8988T (cell line): ENCODE results near the gene DNAJC16.
"Not testable (repeated sequence)": the region's sequence is repeated elsewhere in the genome, so short reads cannot be mapped to it uniquely, and the experiment has no call there.

Source experiments
- DNase-seq: peaks from one replicate; pipeline ENCODE4 v3.0.0; 2011

Gene DNAJC16

DNA sequence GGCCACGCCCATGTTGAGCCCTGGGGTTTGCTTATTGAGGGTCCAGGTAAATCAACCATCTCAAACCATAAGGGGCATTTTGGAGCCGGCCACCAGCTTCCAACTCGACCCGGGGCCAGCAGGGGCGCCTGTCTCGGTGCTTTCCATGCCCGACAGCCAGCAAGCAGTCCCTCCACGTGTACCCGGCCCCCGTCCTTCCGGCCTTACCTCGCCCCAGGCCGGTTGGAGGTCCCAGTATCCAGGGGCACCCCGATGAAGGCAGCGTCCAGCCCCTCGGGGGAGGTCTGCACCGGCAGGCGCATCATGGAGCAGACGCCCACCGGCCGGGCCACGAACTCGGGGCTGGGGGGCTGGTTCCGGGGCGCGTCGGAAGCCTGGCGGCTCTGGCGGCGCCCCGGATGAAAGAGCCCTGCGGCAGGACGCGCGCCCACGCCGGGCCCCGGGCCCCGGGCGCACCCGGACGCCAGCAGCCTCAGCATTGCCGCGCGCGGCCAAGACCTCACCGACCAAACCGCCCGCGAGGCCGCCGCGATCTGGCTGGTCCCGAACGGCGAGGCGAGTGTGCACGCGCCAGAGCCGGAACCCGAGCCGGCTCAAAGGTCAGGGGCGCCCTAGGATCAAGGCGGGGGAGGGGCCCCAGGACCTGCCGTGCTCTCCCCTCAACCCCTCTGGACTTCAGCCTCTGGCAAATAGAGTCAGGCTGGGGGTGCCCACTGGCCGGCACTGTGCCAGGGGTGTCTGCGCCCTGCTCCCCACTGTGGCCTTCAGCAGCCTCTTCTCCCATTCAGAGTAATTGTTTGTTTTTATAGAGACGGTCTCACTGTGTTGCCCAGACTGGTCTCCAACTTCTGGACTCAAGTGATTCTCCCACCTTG, 58.1 kb downstream of the DNAJC16 start, which contains the start of gene AGMAT:
TSS of gene AGMAT (minus strand) at position 563 of the 875 bp plus-strand sequence. CDS start at position 479, 84 bp downstream.
- DNase-seq, result no peak

DNA sequence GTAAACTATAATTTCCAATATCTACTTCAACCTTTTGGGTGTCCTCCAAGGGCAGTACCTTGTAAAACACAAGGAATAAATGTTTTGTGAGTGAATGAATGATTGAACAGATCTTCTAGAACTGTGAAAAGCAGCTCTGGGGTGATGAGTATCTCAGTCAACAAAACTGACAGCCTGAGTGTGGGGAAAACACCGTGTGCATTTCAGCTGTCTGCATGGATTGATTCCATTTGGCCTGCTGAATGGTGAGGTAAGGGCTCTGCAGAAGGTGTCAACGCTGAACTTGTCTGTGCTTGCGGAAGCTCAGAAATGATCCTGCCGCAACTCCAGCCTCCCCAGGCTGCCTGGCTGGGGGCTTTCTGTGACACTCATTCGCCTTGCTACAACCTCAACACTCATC, 65.6 kb downstream of the DNAJC16 start:
- no peak for DNase-seq

DNA sequence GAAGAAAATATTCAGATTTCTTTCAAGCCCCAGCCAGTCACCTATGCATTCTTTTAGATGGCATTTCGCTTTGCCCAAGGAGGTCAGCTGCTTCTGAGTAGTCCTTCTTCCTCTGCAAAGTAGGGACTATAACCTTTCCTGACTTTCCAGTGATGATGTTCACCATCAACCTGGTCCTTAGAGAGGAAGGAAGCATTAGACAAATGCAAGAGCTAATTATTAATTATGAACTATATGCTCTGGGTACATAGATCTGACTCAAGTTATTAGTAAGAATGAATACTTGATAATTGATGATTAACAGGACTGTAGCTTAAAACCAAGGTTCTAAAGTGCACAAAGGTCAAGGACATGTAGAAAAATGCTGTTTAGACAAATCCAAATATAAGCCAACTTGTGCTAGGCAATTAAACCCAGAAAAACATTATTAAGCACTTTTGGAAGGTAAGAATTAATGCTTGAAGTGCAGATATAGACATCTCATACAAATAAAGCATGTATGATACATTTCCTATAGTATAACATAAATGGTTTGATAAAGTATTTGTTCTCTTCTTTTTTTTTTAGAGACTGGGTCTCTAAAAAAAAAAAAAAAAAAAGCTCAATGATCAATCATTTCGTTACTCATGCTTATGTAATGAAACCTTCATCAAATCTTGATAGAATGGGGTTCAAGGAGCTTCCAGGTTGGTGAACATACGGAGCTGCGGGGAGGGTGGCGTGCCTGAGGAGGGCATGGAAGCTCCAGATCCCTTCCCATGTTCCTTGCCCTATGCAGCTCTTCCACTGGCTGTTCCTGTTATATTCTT, 69.4 kb downstream of the DNAJC16 start:
- no peak for DNase-seq

DNA sequence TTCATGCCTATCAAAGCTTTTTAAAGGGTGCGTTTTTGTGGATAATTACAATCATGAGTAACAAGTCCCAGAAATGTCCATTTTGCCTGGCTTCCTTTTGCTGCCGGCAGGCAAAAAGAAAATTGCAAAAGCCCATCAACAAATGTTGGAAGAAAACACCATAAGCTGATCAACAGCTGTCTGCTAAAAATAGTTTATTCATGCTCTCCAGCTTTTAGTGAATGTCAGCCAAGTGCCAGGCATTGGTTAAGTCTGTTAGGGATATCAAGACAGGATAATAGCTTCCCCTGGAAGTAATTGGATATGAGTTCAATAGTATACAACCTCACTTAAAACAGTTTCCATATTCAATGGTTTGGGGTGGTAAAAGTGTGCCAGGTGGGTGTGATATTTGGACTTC, 71.8 kb downstream of the DNAJC16 start:
- DNase-seq, result no peak

DNA sequence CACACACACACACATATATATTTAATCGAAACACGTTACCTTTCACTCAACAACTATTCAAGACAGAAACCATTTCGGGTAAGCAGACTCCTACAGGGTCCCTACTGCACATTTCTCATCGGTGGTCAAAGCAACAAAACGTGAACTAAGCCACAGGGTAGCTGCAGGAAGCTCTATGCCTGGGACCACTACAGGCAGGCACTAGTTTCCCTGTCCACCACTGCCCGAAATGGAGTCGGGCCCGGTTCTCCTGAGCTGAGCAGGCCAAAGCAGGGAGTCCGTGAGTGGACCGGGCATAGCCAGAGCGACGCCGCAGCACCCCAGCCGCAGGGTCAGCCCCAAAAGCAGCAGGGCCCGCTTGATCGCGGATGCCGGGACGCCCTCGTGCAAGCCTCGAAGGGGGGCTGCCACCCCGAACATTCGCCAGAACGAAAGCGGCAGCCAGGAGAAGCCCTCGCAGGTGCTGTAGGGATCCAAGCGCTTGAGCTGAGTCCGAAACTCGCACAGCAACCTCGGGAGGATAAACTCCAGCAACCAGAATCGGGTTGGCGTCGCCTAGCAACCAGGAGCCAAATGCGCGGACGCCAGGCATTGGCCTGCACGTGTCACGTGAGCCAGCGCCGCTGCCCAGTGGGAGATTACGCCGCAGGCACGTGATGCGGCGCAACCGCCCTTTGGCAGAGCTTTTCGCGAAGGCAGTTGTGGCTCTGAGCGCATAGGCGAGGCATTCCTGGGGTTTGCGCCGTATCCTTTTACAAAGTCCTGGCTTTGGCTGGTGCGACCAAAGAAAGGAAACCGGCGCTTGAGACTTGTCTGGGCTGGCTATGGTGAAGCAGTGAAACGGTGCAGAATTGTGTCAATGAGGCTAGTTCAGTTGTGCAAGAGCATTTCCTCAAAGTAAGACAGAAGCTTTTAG, 76.7 kb downstream of the DNAJC16 start:
- DNase-seq, result peak; percentile 82

DNA sequence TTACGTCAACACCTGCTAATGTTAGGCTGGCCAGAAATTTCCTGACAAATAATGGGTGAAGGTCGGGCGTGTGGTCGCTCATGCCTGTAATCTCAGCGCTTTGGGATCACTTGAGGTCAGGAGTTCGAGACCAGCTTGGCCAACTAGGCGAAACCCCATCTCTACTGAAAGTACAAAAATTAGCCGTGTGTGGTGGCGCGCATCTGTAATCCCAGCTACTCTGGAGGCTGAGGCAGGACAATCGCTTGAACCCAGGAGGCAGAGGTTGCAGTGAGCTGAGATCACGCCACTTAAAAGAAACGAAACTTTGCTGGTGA, 77.3 kb downstream of the DNAJC16 start:
- not testable (repeated sequence) for DNase-seq

DNA sequence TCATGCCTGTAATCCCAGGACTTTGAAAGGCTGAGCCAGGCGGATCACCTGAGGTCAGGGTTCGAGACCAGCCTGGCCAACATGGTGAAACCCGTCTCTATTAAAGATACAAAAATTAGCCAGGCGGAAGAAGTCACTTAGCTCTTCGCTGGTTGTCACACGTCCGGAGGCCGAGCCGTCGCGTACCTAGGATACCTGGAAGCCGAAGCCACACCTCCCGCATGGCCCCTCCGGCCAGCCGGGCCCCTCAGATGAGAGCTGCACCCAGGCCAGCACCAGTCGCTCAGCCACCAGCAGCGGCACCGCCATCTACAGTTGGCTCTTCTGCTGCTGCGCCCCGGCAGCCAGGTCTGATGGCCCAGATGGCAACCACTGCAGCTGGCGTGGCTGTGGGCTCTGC, 77.8 kb downstream of the DNAJC16 start:
- DNase-seq, result not testable (repeated sequence)

DNA sequence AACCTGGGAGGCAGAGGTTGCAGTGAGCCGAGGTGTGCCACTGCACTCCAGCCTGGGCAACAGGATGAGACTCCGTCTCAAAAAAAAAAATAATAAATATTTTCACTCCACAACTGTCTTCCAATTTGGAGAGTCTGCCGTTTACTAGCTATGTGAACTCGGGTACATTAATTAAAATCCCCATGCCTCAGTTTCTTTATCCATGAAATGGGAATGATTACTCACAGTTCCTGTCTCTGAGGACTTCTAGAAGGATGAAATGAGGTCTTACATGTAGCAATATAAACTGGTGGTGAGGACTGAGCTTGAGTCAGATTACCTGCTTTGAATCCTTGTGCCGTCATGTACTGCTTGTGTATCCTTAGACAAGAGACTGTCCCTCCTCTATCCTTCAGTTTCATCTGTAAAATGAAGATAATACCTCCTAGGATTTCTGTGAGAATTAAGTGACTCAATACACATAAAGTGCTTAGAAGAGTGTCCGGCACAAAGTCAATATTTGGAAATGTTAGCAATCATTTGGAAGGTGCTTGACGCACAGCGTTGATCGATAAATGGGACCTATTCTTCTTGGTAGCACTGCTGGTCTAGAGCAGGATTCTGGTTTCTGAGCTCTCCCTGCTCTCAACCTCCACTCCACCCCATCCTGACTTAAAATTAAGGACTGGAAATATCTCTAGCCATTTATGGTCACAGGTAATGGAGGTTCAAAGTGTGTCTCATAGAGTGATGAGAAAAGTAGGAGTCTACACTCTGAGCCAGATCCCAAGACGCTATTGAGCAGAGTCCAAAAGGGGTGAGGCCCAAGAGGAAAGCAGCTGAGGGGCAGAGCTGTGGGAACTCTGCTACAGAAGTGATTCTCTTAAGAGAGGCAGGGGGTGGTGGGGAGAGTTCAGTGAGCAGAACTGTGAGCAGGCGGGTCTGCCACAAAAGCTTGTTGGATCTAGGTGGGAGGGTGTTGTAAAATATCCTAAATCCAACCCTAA, 79.0 kb downstream of the DNAJC16 start:
- DNase-seq, result no peak

DNA sequence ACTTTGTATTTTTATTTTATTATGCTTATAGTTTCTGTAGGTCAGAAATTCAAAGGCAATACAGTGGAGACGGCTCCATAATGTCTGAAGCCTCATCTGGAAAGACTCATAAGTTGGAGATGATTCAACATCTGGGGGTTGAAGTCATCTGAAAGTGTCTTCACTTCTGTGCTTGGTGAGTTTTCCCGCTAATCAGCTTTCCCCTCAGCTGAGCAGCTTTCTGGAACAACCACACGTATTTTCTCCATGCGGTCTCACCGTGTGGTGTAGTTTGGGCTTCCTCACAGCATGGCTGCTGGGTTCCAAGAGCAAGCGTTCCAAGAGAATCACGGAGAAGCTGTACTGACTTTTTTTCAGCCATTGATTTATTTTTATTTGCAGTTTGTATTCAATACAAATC, 83.0 kb downstream of the DNAJC16 start:
- no peak for DNase-seq

DNA sequence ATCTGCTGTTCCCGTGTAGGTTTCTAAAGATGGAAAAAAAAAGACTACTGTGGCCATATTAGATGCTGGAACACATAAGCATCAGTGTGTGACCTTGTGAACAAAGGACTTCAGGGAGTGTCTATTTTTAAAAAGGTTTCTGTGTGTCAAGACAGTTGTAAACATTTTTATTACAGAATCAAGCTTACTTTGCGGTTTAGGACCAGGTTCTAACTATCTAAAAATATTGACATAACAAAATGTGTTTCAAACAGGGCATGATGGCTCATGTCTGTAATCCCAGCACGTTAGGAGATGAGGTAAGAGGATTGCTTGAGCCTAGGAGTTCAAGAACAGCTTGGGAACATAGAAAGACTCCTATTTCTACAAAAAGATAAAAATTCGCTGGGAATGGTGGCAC, 83.5 kb downstream of the DNAJC16 start:
- DNase-seq, result no peak

DNA sequence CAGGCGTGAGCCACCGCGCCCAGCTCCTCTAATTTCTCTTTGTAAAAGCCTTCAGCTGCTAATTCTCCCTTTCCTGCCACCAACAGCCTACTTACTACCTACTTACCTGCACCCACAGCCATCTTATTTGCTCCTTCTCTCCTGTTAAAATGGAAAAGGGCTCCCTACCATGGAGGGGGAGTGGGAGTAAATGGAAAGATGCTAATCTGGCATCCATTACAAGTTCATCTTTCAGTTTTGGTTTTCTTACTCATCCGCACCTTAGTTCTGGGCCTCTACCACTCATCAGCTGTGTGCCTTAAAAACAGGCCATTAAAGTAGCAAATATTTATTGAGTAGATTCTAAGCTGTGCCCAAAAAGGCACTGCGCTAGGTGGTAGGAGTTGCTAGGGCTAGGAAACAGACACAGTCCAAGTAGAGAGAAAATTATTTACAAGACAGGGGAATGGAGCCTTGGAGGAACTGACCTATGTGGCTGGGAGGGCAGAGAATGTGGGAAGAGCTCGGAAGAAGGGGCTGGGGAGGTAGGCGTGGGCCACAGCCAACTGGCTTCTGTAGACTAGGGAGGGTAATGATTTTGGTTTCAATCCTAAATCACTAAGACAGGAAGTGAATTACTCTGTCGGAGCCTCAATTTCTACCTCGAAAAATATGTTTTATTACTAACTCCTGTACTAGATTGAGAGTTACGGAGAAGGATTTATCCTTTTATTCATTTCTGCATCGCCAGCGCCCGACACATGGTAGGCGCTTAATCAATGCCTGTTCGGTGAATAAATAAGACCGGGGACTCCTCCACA, 89.9 kb downstream of the DNAJC16 start:
- DNase-seq, result no peak

DNA sequence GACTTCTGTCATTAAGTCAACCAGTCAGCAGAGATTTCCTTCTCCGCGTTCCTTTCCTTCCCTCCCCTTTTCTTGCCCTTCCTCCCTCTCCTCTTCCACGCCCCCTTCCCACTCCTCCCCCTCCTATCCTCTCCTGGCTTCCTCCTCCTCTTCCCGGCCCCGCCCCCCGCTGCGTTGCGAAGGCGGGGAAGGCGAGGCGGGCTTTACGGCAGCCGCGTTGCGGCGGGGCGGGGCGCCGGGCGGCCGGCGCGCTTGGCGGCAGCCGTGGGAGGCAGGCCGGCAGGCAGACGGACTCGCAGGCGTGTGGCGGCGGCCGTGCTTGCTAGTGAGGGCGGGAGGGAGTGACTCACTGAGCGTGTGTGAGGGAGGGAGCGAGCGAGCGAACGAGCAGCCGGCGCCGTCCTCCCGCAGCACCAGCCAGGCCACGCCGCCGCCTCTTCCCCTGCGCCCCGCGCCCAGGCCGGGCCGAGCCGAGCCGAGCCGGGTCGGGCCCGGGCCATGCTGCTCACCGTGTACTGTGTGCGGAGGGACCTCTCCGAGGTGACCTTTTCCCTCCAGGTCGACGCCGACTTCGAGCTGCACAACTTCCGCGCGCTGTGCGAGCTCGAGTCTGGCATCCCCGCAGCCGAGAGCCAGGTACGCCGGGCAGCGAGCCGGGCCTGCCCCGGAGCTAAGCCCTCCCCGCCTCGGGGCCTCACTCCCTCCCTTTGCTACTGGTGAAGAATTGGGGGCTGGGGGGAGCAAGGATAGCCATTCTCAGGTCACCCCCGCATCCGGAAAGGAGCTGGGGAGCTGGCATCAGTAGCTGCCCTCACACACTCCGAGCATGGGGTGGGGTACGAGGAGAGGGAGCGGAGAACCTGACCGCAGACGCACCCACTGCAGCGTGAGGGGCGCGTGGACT, 90.8 kb downstream of the DNAJC16 start, which contains the start of gene DDI2:
TSS of gene DDI2 (plus strand) at position 286 of the 904 bp plus-strand sequence. CDS start at position 499, 213 bp downstream.
- peak; percentile 65 for DNase-seq

DNA sequence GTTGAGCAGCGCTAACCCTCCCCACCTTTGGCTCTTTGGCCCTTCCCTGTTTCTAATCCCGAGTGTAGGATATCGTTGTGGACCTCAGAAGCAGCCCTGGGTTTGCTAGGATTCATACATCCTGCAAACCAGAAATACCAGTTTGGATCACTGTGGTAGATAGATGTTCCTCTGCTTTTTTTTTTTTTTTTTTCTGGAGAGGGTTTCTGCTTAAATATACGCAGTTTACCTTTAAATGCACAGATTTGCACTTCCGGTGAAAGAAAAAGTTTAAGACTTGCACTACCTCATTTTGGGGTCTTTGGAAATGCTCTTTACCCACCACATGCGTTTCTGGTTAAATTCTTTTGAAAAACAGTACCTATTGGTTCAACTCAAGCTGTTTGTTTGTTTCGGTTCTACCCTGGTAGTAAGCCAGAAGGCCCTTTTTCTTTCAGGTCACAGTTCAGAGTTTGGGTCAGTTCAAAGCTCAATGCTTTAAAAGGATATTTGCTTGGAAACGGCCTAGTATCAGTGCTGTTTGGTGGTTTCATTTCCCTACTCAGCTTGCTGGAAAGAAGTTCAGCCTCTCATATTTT, 91.5 kb downstream of the DNAJC16 start:
- no peak for DNase-seq

DNA sequence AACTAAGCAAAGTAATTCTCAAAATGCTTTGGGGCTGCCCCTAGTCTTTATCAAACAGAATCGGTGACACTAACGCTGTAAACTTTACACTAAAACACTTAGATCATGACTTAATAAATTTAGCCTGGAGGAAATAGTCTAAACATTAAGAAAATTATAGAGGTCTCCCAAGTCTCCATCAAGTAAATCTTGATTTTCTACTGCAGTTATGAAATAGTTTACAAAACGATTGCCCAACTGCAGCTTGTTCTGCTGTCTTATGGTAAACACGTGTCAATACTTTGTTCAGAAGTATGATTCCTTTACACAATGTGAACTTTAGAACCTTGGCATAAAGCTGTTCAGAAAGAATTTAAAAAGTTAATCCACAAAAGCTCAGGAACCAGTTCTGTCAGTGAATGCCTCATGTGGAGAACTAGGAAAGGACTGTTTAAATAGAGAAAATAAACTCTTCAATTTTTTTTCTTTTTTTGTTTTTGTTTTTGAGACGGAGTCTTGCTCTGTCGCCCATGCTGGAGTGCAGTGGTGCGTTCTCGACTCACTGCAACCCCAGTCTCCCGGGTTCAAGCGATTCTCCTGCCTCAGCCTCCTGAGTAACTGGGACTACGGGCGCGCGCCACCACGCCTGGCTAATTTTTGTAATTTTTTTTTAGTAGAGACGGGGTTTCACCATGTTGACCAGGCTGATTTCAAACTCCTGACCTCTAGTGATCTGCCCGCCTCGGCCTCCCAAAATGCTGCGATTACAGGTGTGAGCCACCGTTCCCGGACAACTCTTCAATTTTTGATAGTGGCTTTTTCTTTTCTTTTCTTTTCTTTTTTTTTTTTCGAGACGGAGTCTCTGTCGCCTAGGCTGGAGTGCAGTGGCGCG, 92.2 kb downstream of the DNAJC16 start:
- no peak for DNase-seq

DNA sequence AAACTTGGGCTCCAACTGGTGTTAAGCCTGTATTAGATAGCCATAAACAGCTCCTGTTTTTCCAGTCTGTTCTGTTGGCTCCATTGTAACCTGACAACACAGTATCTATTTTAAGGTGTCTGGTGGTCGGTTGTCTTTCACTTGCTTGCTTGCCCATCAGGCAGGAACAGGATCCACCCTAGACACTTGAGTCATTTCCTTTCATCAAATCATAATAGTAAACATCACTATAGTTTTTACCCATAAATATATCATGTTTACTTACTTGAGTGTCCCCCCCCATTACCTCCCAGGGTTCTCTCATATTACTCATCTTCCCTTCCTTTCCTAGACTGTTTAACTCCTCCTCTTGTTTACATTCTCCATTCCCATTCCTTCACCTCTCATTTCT, 93.5 kb downstream of the DNAJC16 start:
- DNase-seq, result no peak

DNA sequence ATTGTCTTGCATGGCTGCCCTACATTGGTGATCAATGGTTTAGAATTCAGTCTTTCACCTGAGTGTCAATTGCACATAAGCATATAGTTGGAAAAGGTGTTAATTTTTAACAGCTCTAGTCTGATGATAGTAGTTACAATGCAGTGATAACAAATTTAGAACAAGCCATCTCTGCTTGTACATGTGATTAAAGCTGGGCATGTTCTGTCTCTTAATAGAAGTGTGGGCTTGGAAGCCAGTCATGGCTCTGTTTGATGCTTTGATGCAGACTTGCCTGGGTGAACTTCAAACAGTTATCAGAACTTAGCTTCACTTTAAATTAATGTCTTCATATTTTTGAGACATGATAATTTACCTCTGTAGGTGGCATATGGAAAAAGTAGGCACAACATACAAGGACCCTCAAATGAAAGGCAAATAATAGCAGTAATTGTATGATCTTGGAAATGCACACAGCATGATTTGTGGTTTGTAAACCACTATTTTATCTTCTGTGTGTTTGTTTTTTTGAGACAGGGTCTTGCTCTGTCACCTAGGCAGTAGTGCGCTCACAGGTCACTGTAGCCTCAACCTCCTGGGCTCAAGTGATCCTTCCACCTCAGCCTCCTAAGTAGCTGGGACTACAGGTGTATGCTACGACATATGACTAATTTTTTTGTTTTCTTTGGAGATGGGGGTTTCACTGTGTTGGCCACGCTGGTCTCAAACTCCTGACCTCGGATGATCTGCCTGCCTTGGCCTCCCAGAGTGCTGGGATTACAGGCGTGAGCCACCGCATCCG, 94.4 kb downstream of the DNAJC16 start:
- DNase-seq, result no peak

DNA sequence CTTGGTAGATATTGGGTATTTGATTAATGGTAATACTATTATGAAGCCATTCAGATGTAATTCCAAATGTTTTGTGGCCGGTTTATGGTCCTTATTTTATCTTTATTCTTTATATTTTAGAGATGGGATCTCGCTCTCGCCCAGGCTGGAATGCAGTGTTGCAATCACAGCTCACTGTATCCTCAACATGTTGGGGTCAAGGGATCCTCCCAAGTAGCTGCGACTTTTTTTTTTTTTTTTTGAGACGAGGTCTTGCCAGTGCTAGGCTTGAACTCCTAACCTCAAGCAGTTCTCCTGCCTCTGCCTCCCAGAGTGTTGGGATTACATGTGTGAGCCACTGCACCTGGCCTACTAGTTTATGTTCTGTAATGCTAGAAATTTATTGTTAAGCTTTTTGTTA, 95.3 kb downstream of the DNAJC16 start:
- no peak for DNase-seq
